Retinal pigment epithelial cell (primary cell): ENCODE data around the gene MRPL34.
"Not testable (repeated sequence)": the region's sequence is repeated elsewhere in the genome, so short reads cannot be mapped to it uniquely, and the experiment has no call there.

ENCODE experiments used
- DNase-seq: peaks from one replicate; pipeline ENCODE4 v3.0.0-alpha.2; 2010; ENCODE audit warnings: low read depth
- H3K4me3 ChIP-seq: 2 replicates; pipeline ENCODE4 v1.5.1; 2011; ENCODE audit warnings: mild to moderate bottlenecking, low read length, control low read depth, moderate library complexity
- CTCF ChIP-seq: conservative IDR thresholded peaks from 2 replicates; pipeline ENCODE4 v1.5.1; 2011; ENCODE audit warnings: low read depth, low read length, control low read depth, inconsistent platforms

MRPL34 gene

GRCh38 chr19:17263712-17264640, 41.7 kb upstream of the MRPL34 start:
- no peak overlapping the region for H3K4me3 ChIP-seq

GRCh38 chr19:17264641-17264979, 41.1 kb upstream of the MRPL34 start, which contains the start of gene USHBP1:
TSS of gene USHBP1 (minus strand) at chr19:17264745. CDS start at chr19:17264299, 446 bp downstream.
- no peak within 1 kb of the TSS for H3K4me3 ChIP-seq
- DNase-seq, result no peak
- TF ChIP-seq CTCF, result no peak

More at GRCh38 chr19:17263712-17264640, 41.7 kb upstream of the MRPL34 start:
- DNase-seq, result no peak
- TF ChIP-seq CTCF, result no peak

- no peak for DNase-seq
- TF ChIP-seq CTCF, result no peak
These were observed 39.6 kb upstream of the MRPL34 start for GRCh38 chr19:17266026-17266425.

GRCh38 chr19:17266589-17266974, 39.1 kb upstream of the MRPL34 start:
- H3K4me3 ChIP-seq, result no peak overlapping the region
- no peak for DNase-seq

More at GRCh38 chr19:17266026-17266425, 39.6 kb upstream of the MRPL34 start:
- H3K4me3 ChIP-seq, result no peak overlapping the region

GRCh38 chr19:17266975-17267788, 38.5 kb upstream of the MRPL34 start, which contains the start of gene BABAM1:
TSS of gene BABAM1 (plus strand) at chr19:17267443. CDS start at chr19:17268807, 1,364 bp downstream.
- peak within 1 kb of the TSS; percentile 99 for H3K4me3 ChIP-seq
- peak; percentile 97 for DNase-seq
- no peak for TF ChIP-seq CTCF

More at GRCh38 chr19:17266589-17266974, 39.1 kb upstream of the MRPL34 start:
- TF ChIP-seq CTCF, result no peak

GRCh38 chr19:17268754-17269153, 36.9 kb upstream of the MRPL34 start:
- no peak for TF ChIP-seq CTCF
- H3K4me3 ChIP-seq, result no peak overlapping the region
- DNase-seq, result no peak

GRCh38 chr19:17274892-17275291, 30.8 kb upstream of the MRPL34 start:
- DNase-seq, result not testable (repeated sequence)

More at GRCh38 chr19:17274892-17275291, 30.8 kb upstream of the MRPL34 start:
- not testable (repeated sequence) for H3K4me3 ChIP-seq
